HG02623 (cell line): ENCODE data around the gene SMAD6.
"Not testable (repeated sequence)": the region's sequence is repeated elsewhere in the genome, so short reads cannot be mapped to it uniquely, and the experiment has no call there.

Experiments
- ATAC-seq: cut with Tn5 transposase; IDR thresholded peaks from one replicate; pipeline ENCODE4 v1.9.1; 2021; ENCODE audit warnings: moderate library complexity; ENCODE audit not compliant: unreplicated experiment

SMAD6 gene

GRCh38 chr15:66675446-66675845 is 26.6 kb upstream of the SMAD6 start:
- no peak for ATAC-seq

GRCh38 chr15:66677336-66677735 is 24.7 kb upstream of the SMAD6 start:
- ATAC-seq, result no peak

DNA sequence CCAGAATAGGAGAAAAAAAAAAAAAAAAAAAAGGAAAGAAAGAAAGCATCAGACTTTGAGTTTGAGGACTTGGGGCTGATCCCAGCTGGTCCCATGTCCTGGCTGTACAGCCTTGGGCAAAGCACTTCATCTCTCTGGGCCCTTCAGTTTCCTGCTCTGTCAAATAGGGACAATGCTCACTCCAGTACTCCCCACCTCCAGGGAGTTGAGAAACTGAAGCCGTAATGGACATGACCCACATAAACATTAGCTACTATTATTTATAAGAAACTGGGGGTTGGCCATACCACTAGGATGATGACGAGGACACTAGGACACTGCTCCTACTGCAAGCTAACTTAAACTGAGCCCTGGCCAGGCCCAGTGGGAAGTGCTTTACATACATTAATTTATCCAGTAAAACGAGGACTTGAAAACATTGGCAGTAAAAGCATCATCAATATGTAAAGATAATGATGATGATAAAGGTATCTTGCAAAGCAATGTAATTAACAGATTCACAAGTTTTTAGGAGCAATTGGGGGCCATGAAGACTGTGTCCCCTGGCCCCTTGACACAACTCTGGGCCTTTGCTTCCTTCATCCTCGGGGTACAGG is 22.9 kb upstream of the SMAD6 start:
- no peak for ATAC-seq

- ATAC-seq, result no peak
Observed at GRCh38 chr15:66679657-66680108, 22.4 kb upstream of the SMAD6 start.

GRCh38 chr15:66680502-66680901 is 21.5 kb upstream of the SMAD6 start:
- no peak for ATAC-seq

GRCh38 chr15:66681395-66681794 is 20.6 kb upstream of the SMAD6 start:
- ATAC-seq, result no peak

- no peak for ATAC-seq
Observed at GRCh38 chr15:66682246-66682645, 19.8 kb upstream of the SMAD6 start.

DNA sequence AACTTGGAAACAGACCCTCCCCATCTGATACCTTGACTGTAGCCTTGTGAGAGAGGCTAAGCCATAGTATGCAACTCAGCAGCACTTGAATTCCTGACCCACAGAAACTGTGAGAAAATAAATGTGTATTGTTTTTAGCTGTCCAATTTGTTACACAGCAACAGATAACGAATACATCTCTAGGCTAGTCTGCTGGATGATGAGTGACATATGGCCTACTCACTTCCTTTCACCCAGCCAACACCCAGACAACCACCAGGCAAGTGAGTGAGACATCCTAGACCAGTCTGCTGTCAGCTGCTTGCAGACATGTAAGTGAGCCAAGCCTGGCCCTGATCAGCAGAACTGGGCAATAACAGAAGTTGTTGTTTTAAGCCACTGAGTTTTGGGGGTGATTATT is 19.2 kb upstream of the SMAD6 start:
- no peak for ATAC-seq

- ATAC-seq, result no peak
Observed at GRCh38 chr15:66684136-66684681, 17.8 kb upstream of the SMAD6 start.

DNA sequence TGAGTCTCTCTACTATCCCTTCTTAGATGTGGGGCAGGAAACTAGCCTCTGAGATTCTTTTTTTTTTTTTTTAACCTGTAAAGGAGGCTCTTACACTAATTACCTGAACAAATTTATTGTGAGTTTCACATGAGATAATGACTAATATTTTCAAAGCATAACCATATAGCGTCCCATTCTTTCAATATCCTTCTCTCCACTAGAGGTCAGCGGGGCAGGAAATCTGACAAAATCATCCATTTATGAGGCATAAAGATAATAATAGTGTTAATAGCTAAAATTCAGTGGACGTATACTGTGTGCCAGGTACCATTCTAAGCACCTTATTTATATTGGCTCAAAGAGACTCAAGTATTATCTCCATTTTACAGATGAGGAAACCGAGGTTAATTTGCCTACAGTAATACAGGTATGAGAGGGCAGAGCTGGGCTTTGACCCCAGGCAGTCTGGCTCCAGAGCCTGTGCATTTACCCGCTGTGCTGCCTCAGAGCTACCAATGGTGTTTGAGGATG is 16.3 kb upstream of the SMAD6 start:
- ATAC-seq, result no peak

GRCh38 chr15:66690912-66691311 is 11.1 kb upstream of the SMAD6 start:
- not testable (repeated sequence) for ATAC-seq

GRCh38 chr15:66691727-66692126 is 10.3 kb upstream of the SMAD6 start:
- ATAC-seq, result no peak

GRCh38 chr15:66692391-66692790 is 9.6 kb upstream of the SMAD6 start:
- no peak for ATAC-seq

- no peak for ATAC-seq
Observed at GRCh38 chr15:66692808-66693596, 9.0 kb upstream of the SMAD6 start.

DNA sequence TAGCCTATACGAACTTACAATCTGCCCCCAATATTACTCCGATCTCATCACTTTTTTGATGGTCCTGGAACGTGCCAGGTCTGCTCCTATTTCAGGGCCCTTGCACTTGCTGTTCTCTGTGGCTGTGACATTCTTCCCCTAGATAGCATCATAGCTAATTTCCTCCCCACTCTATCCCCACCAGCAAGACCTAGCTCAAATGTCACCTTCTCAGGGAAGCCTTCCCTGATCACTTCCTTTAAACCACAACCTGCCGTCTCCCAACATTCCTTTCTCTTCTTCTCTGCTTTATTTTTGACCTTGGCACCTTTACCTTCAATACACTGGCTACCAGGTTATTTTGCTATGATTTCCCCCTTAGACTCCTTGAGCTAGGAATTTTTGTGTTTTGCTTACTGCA is 5.3 kb upstream of the SMAD6 start:
- ATAC-seq, result no peak

DNA sequence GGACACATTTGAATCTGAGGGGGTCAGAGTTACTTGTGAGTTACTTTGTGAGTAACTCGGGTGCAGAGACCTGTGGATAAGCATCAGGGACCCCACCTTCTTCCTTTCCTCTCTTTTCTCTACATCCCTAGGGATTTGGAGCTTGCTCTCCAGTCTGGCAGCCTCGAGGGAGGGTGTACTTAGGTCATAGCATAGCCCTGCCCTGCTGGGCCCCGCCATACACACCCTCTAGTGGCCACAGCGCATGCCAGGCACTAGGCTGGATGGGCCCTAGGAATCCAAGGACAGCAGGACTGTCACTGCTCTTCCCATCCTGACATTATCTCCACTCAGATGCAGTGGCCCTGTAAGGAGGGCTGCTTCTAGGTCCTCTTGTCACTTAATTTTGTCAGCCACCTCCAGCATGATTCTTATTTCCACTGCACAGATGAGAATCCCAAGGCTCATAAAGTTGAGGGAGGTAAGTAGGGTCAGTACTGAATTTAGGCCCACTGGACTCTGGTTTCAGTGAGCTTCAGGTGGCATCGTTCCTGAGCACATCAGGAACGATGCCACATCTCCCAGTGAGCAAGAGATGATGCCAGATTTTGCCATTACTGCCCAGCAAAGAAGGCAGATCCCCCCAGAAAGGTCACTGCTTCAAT is 3.6 kb upstream of the SMAD6 start:
- ATAC-seq, result no peak

GRCh38 chr15:66698971-66699370 is 3.1 kb upstream of the SMAD6 start:
- ATAC-seq, result no peak

GRCh38 chr15:66700412-66700801 is 1.6 kb upstream of the SMAD6 start:
- no peak for ATAC-seq

DNA sequence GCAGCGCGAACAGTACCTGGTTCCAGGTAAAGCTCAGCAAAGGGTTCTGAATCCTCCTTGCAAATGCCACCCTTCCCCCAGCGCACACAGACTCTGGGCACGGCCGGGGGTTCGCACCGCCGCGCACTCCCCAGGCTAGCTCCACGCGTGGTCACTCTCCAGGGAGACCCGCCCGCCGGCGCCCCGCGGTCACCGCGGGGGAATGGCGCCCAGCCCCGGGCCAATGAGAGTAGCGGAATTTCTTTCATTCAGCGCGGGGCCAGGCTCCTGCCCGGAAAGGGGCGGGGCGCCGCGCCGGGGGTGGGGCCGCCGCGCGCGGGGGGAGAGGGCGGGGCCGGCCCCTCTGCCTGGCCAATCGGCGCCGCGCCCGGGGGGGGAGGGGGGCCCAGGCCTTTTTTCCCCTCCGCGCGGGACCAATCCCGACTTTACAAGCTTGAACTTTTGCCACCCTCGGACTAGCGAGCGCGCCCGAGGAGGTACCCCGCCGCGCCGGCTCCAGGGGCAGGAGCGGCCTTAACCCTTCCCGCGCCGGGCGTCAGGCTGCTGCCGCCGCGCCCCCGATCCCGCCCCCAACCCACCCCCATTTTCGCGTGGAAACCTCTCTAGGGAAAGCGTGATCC is 1.1 kb upstream of the SMAD6 start:
- ATAC-seq, result peak; percentile 54

DNA sequence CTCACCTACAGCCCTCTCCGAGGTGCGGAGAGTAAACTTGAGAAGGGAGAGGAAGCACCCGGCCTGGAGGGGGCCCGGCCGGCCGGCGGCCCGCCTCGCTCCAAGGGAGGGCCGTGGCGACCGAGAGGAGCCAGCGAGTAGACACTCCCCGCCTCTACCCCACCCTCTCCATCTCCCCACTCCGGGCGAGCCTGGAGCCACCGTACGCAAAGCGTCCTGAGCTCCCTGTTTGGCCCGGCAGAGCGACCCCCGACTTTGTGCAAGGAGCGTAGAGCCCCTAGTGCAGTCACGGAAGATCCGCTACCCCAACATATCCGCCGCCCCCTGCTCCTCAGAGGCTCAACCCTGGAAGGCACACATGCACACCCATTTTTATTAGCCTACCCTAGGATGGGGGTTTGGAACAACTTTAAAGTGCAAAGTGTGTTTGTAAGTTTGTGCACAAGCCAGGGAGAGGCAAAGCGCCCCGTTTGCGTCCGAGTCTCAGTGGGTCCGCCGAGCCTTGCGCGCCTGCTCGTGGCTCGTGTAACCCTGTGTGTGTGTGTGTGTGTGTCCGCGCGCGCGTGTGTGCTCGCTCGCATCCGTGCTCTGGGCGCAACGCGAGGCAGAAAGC is 508 bp upstream of the SMAD6 start:
- peak; percentile 27 for ATAC-seq
